GM18511 (cell line): ENCODE measurements around the gene CALR3.
"Not testable (repeated sequence)": the region's sequence is repeated elsewhere in the genome, so short reads cannot be mapped to it uniquely, and the experiment has no call there.

Experiments used
- ATAC-seq: cut with Tn5 transposase; IDR thresholded peaks from one replicate; pipeline ENCODE4 v1.9.1; 2021; ENCODE audit warnings: mild to moderate bottlenecking, moderate library complexity; ENCODE audit not compliant: unreplicated experiment

Gene CALR3

DNA sequence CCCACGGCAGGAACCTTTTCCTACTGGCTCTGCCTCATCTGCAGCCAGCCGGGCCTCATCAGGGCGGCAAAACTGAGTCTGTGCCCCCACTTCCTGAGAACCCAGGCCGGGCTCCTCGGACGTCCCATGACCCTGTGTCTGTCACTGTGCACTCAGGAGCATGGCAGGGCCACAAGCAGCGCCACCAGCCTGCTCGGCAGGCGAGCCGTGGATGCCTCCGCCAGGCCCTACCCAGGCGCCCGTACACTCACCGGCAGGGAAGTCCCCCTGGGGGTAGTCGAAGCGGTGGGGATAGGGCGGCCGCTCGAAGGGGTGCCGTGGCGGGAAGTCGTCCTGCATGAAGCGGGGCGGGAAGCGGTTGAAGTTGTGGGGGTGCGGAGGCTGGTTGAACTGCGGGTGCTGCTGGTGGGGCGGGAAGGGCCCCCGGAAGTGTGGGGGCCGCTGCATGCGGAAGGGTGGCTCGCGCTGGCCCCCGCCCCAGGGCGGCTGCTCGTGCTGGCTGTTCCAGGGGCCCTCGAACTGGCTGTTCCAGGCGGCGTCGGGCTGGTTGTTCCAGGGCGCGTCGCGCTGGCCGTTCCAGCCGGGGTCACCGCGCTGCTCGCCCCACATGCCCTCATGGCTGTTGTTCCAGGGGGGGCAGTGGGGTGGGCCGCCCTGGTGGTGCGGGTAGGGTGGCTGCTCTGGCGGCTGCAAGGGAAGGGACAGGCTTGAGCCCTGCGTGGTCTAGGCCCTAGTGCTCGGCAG is 29.2 kb upstream of the CALR3 start:
- no peak for ATAC-seq

DNA sequence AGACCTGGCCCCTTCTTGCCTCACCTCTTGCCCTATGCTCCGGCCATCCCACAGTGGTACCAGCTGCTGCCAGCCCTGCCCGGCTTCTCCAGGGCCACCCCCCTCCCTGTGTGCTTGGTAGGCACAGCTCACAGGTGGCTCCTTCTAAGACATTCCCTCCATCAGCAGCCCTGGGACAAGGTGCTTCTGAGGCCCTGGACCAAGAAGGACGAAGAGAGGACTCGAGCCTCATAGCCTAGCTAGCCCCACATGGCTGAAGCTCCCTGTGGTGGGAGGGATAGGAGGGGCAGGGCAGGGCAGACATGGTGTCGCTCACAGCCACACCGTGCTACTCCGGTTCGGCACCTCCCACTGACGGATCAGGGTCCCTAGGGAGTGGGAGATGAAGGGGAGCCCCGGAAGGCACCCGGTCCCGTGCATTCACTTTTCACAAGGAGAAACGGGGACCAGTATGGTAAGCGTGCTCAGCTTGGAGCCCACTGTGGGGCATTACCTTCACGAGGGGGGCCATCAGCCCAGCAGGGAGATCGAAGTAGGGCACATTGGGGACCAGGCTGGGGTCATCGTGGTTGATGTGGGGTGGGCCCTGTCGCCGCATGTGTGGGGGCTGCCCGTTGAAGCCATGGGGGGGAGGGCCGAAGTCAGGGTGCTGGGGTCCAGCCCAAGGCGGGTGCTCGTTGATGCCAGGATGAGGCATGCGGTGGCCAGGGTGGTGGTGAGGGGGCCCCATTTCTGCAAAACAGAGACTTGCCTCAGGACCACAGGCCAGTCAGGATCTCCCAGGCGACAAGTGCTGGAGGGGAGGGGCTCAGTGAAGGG is 26.8 kb upstream of the CALR3 start:
- ATAC-seq: no peak

DNA sequence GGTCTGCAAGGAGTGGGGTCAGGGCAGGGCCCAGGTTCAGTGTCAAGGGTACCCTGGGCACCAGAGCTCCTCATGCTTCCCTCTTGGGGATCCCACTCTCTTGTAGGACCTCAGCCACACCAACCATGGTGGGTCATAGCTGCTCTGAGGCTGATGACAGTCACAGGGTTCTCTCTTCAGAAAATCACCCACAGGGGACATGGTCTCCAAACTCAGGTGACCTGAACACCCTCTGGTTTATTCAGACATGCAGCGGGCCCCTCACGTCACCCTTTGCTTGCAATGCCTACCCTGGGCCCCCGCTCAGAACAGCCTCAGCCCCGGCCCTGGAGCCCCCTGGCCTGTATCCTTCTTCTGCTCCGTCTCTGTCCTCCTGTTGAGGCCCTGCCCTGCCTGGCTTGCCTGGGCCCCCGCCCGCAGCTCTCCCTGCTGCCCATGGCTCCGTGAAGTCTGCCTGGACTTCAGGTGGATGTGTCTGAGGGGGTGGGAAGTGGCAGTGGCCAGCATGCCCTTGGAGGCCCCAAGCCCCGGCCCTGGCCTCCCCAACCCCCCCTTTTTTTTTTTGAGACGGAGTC is 25.8 kb upstream of the CALR3 start:
- no peak for ATAC-seq

DNA sequence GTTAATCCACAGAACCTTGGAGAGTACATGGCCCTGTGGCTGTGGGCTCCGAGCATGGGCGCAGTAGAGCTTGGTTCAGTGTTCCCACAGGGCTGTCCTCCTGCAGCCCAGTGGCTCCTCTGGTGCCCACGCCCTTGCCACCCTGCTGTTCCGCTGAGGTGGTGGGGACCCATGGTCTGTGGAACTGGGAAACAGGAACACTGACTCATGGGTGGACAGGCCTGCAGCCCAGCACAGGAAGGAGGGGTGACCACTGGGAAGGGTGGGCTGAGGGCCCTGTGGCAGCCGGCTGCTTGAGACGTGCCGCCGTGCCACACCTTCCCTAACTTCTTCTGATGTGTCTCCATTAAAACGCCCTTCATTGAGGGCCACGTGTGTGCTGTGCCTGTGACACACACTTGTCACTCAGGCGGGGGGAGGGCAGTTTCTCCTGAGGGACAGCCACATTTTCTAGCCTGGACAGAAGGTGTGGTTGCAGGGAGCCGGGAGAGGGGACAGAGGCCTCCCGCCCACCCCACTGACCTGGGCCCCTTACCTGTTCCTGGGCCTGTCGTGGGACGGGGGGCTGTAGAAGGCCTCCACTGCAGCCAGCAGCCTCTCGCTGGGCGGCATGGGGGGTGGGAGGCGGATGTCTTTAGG is 25.1 kb upstream of the CALR3 start:
- no peak for ATAC-seq

DNA sequence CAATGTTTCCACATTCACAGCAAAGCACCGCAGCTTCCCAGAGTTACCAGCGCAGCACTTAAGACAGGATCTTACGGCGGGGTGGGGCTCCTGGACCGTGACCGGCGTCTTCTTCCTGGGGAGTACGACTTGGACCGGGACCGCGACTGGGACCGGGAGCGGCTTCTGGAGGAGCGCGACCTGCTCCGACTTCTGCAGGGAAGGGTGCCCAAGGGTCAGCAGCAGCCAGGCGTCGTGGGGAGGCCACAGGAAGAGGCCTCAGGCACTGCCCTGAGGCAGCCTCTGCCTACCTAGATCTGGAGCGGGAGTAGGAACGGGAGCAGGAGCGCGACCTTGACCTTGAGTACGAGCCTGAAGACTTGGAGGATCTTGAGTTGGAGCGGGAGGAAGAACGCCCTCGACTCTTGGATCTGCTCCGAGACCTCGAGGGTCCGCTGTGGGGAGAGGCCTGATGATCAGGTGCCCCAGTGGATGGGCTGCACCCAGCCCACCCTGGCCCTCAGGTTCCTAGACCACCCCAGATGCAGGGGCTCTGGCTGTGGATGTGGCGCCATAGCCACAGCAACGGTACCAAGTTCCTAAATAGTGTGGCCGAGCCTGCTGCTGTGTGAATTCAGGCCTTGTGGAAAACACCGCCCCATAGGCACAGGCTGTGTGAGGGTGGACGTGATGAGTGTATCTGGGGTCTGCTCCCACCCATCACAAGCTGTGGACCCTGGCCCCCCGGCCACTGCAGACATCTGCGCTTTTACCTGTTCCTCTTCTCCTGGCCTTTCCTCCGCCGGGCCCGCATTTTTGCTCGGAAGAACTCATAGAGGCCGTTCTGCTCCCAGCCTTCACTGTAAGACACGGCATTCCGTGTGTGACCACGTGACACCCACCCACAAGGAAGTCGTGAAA is 24.4 kb upstream of the CALR3 start:
- no peak for ATAC-seq

DNA sequence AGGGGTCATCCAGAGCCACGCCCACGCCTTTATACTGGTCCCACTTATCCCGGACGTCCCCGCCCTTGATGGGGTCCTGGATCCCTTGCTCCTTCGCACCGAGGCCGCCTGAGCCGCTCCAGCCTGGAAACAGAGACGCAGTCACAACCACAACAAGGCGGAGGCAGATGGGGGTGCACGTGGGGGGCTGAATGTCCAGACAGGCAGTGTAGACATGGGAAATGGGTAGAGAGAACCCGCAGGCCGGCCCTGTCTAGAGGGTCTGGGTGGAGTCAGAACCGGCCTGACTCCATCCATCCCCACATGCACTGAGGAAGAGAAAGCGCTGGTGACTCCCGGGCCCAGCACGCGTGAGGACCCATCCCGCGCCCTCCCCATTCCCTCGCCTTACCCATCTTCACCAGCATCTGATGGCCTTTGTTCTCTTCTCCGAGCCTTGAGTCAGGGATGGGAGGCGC is 23.3 kb upstream of the CALR3 start:
- ATAC-seq: no peak

DNA sequence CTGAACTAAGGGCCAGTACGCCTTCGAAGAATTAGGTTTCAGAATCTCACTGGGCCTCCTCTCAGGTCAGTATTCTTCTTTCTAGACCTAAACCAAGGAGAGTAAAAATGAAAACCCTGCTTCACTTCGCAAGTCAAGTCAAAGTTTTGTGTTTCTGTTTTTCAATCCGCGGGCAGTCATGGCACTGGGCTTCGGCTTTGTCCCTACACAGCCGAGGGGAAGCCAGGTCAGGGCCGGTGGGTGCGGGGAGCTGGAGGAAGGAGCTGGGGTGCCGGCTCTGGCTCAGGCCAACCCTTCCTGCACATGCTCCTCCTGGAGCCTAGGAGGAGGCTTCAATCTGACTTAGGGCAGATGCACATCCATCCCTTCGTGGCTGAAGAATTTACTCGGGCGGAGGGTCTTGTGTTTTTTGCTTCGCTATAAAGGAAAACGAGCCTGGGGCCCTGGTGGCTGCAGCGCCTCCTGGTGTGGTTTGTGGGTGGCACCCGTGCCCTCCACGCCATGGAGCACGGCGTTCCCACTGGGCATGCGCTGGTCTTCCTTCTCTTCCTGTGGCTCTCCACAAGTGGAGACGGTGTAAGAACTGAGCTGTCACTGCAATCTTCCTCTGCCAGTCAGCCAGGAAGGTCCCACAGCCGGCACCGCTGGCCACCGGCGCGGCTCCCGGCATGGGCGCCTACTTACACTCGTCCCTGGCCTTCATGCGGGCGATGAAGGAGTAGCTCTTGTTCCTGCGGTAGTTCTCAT is 22.7 kb upstream of the CALR3 start:
- ATAC-seq: no peak

DNA sequence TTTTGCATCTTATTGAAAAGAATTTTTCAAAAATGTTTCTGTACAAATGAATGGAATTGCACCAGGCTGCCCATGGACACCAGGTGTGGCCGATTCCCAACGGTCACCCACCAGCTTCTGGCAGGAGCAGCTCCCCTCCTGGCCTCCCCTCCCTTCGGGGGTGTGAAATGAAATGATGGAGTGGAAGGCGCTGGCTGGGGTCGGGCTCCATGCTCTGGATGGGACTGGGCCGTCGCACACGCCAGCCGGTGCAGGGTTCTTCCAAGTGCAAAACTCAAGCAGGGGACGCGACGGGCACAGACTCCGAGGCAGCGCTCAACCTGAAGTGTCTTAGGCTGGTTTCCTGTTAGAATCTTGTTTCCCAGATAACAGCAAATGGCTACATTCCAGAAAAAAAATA is 22.1 kb upstream of the CALR3 start:
- no peak for ATAC-seq

DNA sequence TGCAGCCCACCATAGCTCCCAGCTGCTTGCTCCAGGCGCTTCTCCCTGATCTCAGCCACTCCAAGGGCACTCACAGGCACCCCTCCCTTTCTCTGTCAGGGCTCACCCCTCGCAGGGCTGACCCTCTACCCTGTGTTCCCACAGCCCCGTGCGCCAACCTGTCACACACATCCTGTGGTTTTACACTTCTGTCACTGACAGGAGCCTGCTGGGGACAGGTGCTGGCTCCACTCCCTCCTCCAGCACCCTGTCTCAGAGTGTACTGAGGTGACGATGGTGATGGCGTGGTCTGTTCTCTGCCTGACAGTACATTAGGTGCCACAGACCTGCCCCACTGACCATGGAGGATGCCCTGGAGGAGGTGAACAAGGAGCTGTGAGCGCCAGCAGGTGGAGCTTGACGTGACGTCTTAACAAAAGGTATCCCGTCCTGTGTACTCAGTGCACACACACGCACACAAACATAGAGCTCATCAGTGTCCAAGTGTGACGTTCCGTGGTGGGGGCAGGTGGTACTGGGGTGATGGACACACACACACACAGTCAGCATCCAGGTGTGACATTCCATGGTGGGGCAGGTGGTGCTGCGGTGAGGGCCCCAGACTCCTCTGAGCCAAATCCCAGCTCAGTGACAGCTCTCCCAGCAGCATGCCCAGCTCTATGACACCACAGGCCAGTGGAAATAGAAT is 21.1 kb upstream of the CALR3 start:
- ATAC-seq: no peak

DNA sequence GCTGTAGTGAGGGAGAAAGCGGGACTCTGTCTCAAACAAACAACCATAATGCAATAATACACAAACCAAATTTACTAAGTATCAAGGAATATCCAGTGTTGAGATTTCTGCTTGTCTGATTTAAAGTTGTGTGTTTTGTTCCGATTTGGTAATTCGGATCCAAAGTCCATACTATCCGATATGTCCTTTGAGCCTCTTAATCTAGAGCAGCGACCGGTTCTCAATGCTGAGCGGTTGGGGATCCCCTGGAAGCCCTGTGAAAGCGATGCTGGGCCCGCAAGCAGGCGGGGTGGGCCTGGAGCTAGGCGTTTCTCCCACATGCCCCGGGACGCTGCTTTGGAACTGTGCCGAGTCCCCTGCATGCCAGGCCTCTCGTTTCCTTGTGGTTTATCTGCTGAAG is 20.4 kb upstream of the CALR3 start:
- ATAC-seq: no peak

DNA sequence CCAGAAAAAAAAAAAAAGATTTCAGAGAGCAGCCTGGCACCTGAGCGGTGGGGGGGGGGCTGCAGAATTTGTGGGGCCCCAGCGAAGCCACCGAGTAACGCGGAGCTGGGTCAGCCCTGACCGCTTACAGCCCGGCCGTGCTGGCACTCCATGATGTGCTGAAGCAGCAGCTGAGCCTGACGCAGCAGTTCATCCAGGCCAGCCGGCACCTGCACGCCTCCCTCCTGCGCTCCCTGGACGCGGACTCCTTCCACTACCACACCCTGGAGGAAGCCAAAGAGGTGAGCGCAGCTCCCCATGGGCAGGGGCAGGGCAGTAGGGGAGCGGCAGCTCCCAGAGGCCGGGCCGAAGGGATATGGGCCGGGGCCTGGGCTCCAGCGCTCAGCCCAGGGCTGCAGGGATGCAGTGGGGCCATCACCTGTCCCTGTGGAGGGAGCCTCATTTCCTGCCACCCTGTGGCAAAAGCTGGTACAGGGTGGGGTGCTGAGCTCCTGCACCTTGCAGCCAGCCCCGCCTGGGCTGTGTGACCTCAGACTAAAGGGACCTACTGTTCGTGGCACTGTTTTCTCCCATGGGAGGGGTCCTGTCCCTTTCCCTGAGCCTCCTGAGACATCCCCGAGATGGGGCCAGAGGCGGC is 18.5 kb upstream of the CALR3 start:
- ATAC-seq: no peak

DNA sequence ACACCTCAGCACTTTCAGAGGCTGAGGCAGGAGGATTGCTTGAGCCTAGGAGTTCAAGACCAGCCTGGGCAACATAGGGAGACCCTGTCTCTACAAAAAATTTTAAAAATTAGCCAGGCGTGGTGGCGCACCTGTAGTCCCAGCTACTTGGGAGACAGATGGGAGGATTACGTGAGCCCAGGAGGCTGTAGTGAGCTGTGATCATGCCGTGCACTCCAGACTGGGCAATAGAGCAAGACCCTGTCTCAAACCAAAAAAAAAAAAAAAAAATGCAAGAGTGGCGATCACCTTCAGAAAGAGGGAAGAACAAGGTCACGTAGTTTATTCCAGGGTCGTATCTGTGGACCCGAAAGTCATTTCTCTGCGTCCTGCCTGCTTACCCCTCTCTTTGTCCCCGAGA is 16.6 kb upstream of the CALR3 start:
- ATAC-seq: not testable (repeated sequence)

DNA sequence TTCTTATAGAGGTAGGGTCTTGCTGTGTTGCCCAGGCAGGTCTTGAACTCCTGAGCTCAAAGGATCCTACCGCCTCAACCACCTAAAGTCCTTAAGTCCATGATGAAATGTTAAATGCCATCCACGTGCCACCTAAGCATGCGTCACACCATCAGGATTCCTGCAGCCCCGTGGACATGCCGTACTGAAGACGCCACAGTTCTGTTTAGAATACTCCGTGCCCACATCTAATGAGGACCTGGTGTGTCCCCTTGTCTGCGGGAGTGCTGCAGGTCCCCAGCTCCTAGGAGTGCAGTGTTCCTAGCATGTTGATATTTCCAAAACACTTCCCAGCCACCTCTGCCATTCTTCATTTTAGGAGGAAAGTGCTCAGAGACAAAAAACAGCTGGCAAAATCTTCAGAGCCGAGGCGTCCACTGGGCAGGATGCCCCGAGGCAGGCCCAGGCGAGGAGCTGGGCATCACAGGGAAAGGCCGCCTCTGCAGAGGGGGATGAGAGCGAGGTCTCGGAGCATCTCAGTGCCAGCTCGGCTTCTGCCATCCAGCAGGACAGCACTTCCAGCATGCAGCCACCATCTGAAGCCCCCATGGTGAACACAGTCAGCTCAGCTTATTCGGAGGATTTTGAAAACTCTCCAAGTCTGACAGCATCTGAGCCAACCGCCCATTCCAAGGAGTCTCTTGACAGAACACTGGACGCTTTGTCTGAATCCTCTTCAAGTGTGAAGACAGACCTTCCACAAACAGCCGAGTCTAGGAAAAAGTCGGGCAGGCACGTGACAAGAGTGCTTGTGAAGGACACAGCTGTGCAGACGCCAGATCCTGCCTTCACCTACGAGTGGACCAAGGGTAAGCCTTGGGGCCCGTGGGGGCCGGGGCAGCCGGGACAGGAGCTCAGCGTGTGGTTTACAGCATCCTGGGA is 13.4 kb upstream of the CALR3 start:
- ATAC-seq: no peak

DNA sequence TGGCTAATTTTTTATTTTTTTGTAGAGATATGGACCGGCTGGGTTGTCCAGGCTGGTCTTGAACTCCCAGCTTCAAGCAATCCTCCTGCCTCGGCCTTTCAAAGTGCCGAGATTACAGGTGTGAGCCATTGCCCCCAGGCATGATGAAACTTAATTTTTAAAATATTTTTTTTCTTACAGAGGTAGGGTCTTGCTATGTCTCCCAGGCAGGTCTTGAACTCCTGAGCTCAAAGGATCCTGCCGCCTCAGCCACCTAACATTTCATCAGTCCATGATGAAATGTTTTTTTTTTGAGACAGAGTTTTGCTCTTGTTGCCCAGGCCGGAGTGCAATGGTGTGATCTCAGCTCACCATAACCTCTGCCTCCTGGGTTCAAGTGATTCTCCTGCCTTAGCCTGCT is 12.6 kb upstream of the CALR3 start:
- no peak for ATAC-seq

DNA sequence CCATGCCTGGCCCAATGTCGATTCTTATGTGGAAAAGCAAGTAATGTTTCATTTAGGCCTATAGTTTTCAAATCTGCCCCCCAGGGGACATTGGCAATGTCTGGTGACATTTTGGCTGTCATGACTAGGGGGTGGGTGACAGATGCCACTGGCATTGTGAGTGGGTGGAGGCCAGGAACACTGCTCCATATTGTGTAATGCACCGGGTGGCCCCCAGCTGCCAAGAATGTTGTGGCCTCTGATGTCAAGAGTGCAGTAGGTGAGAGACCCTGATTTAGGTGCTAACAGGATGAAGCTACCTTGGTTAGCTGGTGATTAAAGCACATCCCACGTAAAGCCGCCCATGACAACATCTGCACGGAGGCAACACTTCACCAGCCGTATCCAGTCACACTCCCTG is 11.0 kb upstream of the CALR3 start:
- ATAC-seq: no peak

DNA sequence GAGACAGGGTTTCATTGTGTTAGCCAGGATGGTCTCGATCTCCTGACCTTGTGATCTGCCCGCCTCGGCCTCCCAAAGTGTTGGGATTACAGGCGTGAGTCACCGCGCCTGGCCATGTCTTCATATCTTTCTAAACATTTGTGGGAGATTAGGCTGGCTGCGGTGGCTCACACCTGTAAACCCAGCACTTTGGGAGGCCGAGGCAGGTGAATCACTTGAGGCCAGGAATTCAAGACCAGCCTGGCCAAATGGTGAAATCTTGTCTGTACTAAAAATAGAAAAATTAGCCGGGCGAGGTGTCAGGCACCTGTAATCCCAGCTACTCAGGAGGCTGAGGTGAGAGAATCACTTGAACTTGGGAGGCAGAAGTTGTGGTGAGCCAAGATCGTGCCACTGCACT is 10.2 kb upstream of the CALR3 start:
- ATAC-seq: not testable (repeated sequence)

DNA sequence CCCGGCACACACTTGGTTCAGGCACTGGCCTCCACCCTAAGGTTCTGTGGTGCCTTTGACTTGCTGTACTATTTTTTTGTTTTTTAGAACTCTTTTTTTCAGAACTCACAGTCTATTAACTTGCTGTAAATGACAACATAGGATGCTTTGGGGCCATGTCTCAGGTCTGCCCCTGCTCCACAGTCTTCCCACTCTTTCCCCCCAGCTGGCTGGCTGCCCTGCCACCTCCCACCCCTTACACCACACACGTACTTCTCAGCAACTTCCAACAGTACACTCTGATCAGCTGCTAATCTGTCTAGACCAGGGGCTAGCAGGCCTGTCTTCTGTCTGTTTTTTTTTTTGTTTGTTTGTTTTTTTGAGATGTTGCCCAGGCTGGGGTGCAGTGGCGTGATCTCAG is 8.3 kb upstream of the CALR3 start:
- ATAC-seq: no peak

DNA sequence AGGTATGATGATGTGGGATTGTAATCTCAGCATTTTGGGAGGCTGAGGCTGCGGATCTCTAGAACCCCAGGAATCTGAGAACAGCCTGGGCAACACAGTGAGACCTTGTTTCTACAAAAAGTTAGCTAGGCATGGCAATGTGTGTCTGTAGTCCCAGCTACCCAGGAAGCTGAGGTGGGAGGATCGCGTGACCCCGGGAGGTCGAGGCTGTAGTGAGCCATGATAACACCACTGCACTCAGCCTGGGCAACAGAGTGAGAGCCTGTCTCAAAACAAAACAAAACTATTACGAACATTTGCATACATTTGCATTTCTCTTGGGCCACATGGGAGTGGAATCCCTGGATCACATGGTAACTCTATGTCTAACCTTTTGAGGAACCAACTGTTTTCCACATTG is 1.9 kb upstream of the CALR3 start:
- ATAC-seq: no peak
